22Rv1 (cell line): ENCODE measurements around the gene NECAB2.

Experiments
- ZFX ChIP-seq: fragments of 450-650 bp; IDR thresholded peaks from 2 replicates; pipeline ENCODE4 v1.6.1; 2017; ENCODE audit warnings: antibody characterized with exemption, borderline replicate concordance
- TF ChIP-seq, protein P1 (sequence below): fragments of 450-650 bp; IDR thresholded peaks from 2 replicates; pipeline ENCODE4 v1.5.1; 2017; ENCODE audit warnings: mild to moderate bottlenecking

DNA sequence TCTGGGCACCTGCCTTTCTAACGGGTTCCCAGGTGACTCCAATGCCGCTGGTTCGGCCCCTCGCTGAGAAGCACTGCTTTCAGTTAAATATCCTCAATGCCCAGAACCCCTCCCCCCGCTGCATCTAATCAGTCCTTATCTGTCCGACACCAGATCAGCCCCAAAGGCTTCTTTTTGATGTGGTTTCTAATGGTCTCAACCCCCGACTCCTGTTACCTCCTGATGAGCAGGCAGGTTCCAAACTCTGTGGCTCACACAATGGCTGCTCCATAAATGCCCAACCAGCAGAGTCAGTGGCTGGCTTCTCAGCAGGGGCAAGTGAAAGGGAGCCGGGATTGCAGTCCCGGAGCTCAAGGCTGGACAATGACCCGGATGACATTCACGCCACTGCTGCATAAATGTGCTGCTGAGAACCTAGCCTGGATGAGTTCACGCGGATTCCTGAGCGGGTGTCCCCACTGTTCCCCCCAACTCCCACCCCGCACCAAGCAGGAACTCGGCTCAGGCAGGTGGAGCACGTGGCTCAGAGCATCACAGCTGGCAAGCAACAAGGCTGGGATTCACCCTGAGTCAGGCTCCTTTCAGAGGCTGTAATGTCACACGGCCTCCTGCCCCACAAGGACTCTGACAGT is 75.6 kb downstream of the NECAB2 start:
- TF ChIP-seq, protein P1, sequence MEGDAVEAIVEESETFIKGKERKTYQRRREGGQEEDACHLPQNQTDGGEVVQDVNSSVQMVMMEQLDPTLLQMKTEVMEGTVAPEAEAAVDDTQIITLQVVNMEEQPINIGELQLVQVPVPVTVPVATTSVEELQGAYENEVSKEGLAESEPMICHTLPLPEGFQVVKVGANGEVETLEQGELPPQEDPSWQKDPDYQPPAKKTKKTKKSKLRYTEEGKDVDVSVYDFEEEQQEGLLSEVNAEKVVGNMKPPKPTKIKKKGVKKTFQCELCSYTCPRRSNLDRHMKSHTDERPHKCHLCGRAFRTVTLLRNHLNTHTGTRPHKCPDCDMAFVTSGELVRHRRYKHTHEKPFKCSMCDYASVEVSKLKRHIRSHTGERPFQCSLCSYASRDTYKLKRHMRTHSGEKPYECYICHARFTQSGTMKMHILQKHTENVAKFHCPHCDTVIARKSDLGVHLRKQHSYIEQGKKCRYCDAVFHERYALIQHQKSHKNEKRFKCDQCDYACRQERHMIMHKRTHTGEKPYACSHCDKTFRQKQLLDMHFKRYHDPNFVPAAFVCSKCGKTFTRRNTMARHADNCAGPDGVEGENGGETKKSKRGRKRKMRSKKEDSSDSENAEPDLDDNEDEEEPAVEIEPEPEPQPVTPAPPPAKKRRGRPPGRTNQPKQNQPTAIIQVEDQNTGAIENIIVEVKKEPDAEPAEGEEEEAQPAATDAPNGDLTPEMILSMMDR: no peak
- no peak for TF ChIP-seq ZFX
